ENCODE results near the gene PABPC1L. TPM values are rescaled to one million over a fixed set of nuclear protein-coding genes. Genes with fewer than 3 reads are reported as not detected.
"Not testable (repeated sequence)": the region's sequence is repeated elsewhere in the genome, so short reads cannot be mapped to it uniquely, and the experiment has no call there.

The PABPC1L gene
- polyA plus RNA-seq, 1 experiment, result 25.9 TPM

- ChIA-PET CTCF (interaction anchor here (0.5 to 5.3 kb wide), 15 partner anchors 11 to 694 kb away, joined by 3 to 86 read pairs (median 4); partner anchors contain the start of gene KCNK15), POLR2A (no interaction called here)
- H3K9me3 ChIP-seq (ENCODE audit: control insufficient read depth, insufficient read depth, low read length), result no peaks in the 10 kb centered on the region
- no peak for DNase-seq (ENCODE audit: low read depth, low spot score)
- no peak for TF ChIP-seq CTCF (IDR thresholded peaks at IDR 0.05; ENCODE audit: low read depth, low read length)
- no peak overlapping the region for H3K27ac ChIP-seq (ENCODE audit: low read depth, low read length)
- H3K27me3 ChIP-seq (ENCODE audit: control insufficient read depth, insufficient read depth, low read length), result peaks cover 26% of the 10 kb centered on the region
- H3K4me3 ChIP-seq (ENCODE audit: low read depth, low read length), result no peak overlapping the region
Measured at GRCh38 chr20:44866703-44867335, 43.0 kb upstream of the PABPC1L start.

DNA sequence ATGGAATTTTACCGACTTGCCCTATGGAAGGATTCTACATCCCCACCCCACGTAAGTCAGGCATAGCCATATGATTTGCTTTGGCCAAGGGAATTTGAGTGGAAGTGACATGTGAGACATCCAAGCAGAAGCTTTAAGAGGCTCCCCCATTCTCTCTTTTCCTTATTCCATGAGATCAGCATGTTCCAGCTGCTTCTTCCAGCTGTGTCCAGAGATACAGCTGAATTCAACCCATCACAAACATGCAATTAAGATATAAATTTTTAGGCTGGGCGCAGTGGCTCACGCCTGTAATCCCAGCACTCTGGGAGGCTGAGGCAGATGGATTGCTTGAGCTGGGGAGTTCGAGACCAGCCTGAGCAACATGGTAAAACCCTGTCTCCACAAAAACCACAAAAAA lies 40.4 kb upstream of the PABPC1L start:
- Histone ChIP-seq H3K4me3 (ENCODE audit: low read depth, low read length) (no peak overlapping the region), H3K9me3 (ENCODE audit: control insufficient read depth, insufficient read depth, low read length) (no peaks in the 10 kb centered on the region), H3K27ac (ENCODE audit: low read depth, low read length) (no peak overlapping the region), H3K27me3 (ENCODE audit: control insufficient read depth, insufficient read depth, low read length) (peaks cover 31% of the 10 kb centered on the region)
- no peak for DNase-seq (ENCODE audit: low read depth, low spot score)
- no peak for TF ChIP-seq CTCF (IDR thresholded peaks at IDR 0.05; ENCODE audit: low read depth, low read length)
- ChIA-PET POLR2A (interaction anchor here (1.2 kb wide), 1 partner anchor 16 kb away, joined by 9 read pairs; the partner anchor contains the start of gene YWHAB), CTCF (interaction anchor here (1.4 to 5.3 kb wide), 2 partner anchors 122 to 184 kb away, joined by 4 to 86 read pairs; partner anchors contain the start of gene KCNK15)

DNA sequence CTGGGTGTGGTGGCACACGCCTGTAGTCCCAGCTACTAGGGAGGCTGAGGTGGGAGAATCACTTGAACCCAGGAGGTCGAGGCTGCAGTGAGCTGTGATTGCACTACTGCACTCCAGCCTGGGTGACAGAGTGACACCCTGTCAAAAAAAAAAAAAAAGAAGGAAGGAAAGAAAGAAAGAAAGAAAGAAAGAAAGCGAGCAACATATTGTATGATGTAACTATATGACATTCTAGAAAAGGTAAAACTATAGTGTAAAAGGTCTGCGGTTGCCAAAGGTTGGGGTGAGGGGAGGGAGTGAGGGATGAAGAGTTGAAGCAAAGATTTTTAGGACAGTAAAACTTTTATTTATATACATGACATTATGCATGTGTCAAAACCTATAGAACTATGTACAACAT lies 27.5 kb upstream of the PABPC1L start:
- H3K4me3 ChIP-seq (ENCODE audit: low read depth, low read length); H3K9me3 ChIP-seq (ENCODE audit: control insufficient read depth, insufficient read depth, low read length); H3K27me3 ChIP-seq (ENCODE audit: control insufficient read depth, insufficient read depth, low read length); H3K27ac ChIP-seq (ENCODE audit: low read depth, low read length); POLR2A ChIA-PET; DNase-seq (ENCODE audit: low read depth, low spot score): not testable (repeated sequence)
- CTCF ChIA-PET, result interaction anchor here (1.5 kb wide), 1 partner anchor 412 kb away, joined by 3 read pairs; no protein-coding TSS in a partner anchor

DNA sequence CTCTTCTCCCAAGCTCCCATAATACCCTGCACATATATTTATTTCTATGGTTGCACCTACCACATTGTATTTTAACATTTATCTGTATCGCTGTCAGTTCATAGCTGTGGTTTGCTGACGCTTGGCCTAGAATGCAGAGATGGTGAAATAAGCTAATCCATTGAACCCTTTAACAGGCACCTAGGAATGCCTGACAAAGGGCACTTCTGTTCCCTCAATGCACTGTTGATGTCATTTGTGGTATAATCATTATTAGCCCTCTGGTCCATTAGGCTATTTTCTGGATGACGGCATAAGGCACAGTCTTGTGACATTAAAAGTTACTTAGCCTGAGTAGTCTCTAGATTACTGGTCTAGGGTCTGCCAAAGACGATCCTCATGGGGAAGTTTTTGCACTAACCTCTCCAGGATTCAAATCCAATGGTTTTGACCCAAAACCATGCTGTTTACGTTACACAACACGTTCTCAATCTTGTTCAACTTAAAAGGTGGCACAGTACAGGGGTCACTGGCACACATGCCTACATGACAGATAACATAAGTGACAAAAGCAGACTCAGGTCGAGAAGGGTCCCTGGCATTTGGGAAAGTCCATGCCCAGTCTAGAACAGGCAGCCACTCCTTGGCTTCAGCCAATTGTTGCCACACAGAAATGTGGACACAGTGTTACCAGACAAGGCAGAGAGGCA lies 26.5 kb upstream of the PABPC1L start:
- Histone ChIP-seq H3K27me3 (ENCODE audit: control insufficient read depth, insufficient read depth, low read length) (peaks cover 1% of the 10 kb centered on the region), H3K27ac (ENCODE audit: low read depth, low read length) (no peak overlapping the region), H3K9me3 (ENCODE audit: control insufficient read depth, insufficient read depth, low read length) (no peaks in the 10 kb centered on the region), H3K4me3 (ENCODE audit: low read depth, low read length) (no peak overlapping the region)
- ChIA-PET CTCF (interaction anchor here (0.5 to 1.5 kb wide), 2 partner anchors 16 to 411 kb away, joined by 3 read pairs; no protein-coding TSS in a partner anchor), POLR2A (no interaction called here)
- no peak for DNase-seq (ENCODE audit: low read depth, low spot score)
- no peak for TF ChIP-seq CTCF (IDR thresholded peaks at IDR 0.05; ENCODE audit: low read depth, low read length)

DNA sequence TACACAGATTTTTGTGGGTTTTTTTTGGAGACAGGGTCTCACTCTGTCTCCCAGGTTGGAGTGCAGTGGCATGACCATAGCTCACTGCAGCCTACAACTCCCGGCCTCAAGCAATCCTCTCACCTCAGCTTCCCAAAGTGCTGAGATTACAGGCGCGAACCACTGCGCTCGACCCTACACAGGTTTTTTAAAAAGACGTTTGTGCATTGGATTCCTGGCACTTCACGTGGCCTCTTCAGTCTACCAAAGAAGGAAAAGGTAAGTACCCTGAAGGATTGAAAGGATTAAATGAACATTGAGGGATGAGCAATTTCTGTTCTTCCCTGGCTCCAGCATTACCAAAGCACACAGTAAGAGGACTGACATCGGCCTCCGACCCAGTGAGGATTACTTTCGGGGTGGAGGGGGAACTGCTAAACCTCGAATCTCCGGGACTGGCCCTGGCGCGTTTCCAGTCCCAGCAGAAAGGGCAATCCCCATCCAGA lies 24.9 kb upstream of the PABPC1L start:
- CTCF ChIA-PET, result no interaction called here
- Histone ChIP-seq H3K9me3 (ENCODE audit: control insufficient read depth, insufficient read depth, low read length) (no peaks in the 10 kb centered on the region), H3K27me3 (ENCODE audit: control insufficient read depth, insufficient read depth, low read length) (no peaks in the 10 kb centered on the region), H3K4me3 (ENCODE audit: low read depth, low read length) (peak overlapping the region; percentile 66), H3K27ac (ENCODE audit: low read depth, low read length) (no peak overlapping the region)
- DNase-seq (ENCODE audit: low read depth, low spot score), result no peak
- TF ChIP-seq CTCF (IDR thresholded peaks at IDR 0.05; ENCODE audit: low read depth, low read length), result no peak
- POLR2A ChIA-PET, result interaction anchor here (0.7 to 1.4 kb wide), 4 partner anchors 11 to 186 kb away, joined by 3 to 9 read pairs (median 4); no protein-coding TSS in a partner anchor

All from AG04450 (cell line).